T-helper 2 cell treated with Interferon-gamma antibody and Interleukin-4, amounts not matched to agents 100 ng/mL and 5 ng/mL, for 36 hours (primary cell): ENCODE data around the gene RNU5D-1. TPM values are rescaled to one million over a fixed set of nuclear protein-coding genes. Genes with fewer than 3 reads are reported as not detected.

Experiments
- total RNA-seq: library from RNA; stranded (reverse); gene quantifications from 2 replicates; pipeline ENCODE4 v1.2.3, GENCODE V29; 2022

RNU5D-1 gene
- total RNA-seq, 1 donor from 2014 or later = not detected

Other genes starting within 250 kb of the RNU5D-1 start
- gene TMEM53, start 56.7 kb downstream of the RNU5D-1 start, total RNA-seq = 3.4 and 4.0 TPM in 2 replicates
- gene ARMH1, start 56.5 kb downstream of the RNU5D-1 start, total RNA-seq = 93.6 and 94.5 TPM in 2 replicates
- 89.3 and 89.7 TPM in 2 replicates for gene KIF2C, start 8.7 kb upstream of the RNU5D-1 start, total RNA-seq
- gene RPS8, start 44.4 kb upstream of the RNU5D-1 start, total RNA-seq = 2,139 and 2,183 TPM in 2 replicates
- 0.55 TPM in 2 replicates for gene BEST4, start 57.0 kb upstream of the RNU5D-1 start, total RNA-seq
- 74.1 and 77.8 TPM in 2 replicates for gene PLK3, start 69.2 kb upstream of the RNU5D-1 start, total RNA-seq
- 0.34 and 0.73 TPM in 2 replicates for gene DYNLT4, start 76.2 kb upstream of the RNU5D-1 start, total RNA-seq
- gene BTBD19, start 77.4 kb upstream of the RNU5D-1 start, total RNA-seq = 8.8 and 9.7 TPM in 2 replicates
- gene PTCH2, start 112.1 kb upstream of the RNU5D-1 start, total RNA-seq = 0.84 and 1.1 TPM in 2 replicates